DND-41 (cell line): ENCODE results near the gene TRAF3IP3.

Source experiments
- ATAC-seq: fragments of 200-7000 bp; cut with Tn5 transposase; 3 replicates; pipeline ENCODE4 v1.9.1; 2021; ENCODE audit warnings: low read depth; ENCODE audit not compliant: insufficient read depth
- DNase-seq: peaks from one replicate; pipeline ENCODE4 v3.0.0-alpha.2; 2020
- H2AFZ ChIP-seq: 2 replicates; pipeline ENCODE4 v1.6.0; 2012; ENCODE audit warnings: low read depth, low read length
- H3K27ac ChIP-seq: 2 replicates; pipeline ENCODE4 v1.5.1; 2012; ENCODE audit warnings: low read length, inconsistent platforms
- H3K27me3 ChIP-seq: fragments of 200-600 bp; sonication (generic); 2 replicates; pipeline ENCODE4 v1.6.0; 2012; ENCODE audit warnings: low read length, mild to moderate bottlenecking, inconsistent platforms; ENCODE audit not compliant: insufficient read depth, poor library complexity
- H3K36me3 ChIP-seq: 2 replicates; pipeline ENCODE4 v1.5.1; 2012; ENCODE audit warnings: low read length, inconsistent platforms; ENCODE audit not compliant: insufficient read depth
- H3K4me1 ChIP-seq: 2 replicates; pipeline ENCODE4 v1.5.1; 2012; ENCODE audit warnings: mild to moderate bottlenecking, low read length; ENCODE audit not compliant: insufficient read depth
- H3K4me2 ChIP-seq: 2 replicates; pipeline ENCODE4 v1.6.0; 2012; ENCODE audit warnings: mild to moderate bottlenecking, moderate library complexity, low read length, inconsistent platforms; ENCODE audit not compliant: insufficient read depth
- H3K4me3 ChIP-seq, 2 experiments: fragments of 200-600 bp in 1 of 2; shearing (Covaris generic) in 1 of 2; 2 replicates each; pipeline ENCODE4 v1.5.1; 2012 to 2016; ENCODE audit warnings: inconsistent platforms in 2 of 2, low read length in 2 of 2, mild to moderate bottlenecking in 2 of 2, low read depth in 1 of 2, moderate library complexity in 1 of 2
- H3K79me2 ChIP-seq: 2 replicates; pipeline ENCODE4 v1.6.0; 2012; ENCODE audit warnings: low read length, inconsistent platforms; ENCODE audit not compliant: insufficient read depth
- H3K9ac ChIP-seq: 2 replicates; pipeline ENCODE4 v1.6.0; 2012; ENCODE audit warnings: low read depth, mild to moderate bottlenecking, inconsistent platforms, low read length, moderate library complexity
- H3K9me3 ChIP-seq: 2 replicates; pipeline ENCODE4 v1.5.1; 2012; ENCODE audit warnings: low read length, moderate library complexity, mild to moderate bottlenecking, inconsistent platforms; ENCODE audit not compliant: insufficient read depth, severe bottlenecking
- H4K20me1 ChIP-seq: 2 replicates; pipeline ENCODE4 v1.6.0; 2012; ENCODE audit warnings: low read length; ENCODE audit not compliant: insufficient read depth
- CTCF ChIP-seq: IDR thresholded peaks from 2 replicates; pipeline ENCODE4 v1.5.1; 2012; ENCODE audit warnings: borderline replicate concordance, low read length, moderate library complexity, mild to moderate bottlenecking; ENCODE audit not compliant: poor library complexity, severe bottlenecking; ENCODE audit errors: extremely low read depth
- EZH2 ChIP-seq: IDR thresholded peaks from 3 replicates; pipeline ENCODE4 v1.6.1; 2012; ENCODE audit warnings: borderline replicate concordance, low read depth, mild to moderate bottlenecking, moderate library complexity, low read length, inconsistent platforms; ENCODE audit not compliant: severe bottlenecking

The TRAF3IP3 gene

DNA sequence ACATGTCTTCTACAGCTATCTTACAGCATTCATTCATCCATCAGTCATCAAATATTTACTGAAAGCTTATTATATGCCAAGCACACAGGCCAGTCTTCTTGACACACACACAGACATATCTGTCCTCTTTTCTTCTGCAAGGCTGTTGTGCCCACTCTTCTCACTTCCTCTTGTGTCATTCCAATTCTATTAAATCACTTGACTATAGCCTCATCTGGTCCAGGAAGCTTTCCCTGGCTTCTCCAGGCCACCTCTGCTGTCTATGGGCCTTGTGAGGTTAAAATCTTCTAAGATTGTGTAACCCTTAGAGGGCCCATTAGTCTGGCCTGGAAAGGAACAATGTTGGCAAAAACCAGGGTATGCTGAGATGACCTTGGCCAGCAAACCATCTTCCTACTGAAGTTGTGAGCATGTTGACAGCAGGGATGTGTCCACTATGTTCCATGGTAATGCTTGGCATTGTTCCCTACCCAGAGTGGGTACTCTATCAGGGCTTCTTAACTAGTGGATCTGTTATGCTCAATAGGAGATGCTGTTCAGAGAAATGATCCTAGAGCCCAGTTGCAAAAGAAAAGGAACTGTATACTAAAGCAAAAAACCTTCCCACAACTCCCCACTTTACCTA is 5.3 kb downstream of the TRAF3IP3 start:
- H3K27me3 ChIP-seq: no peaks in the 10 kb centered on the region
- H2AFZ ChIP-seq: no peak overlapping the region
- H3K9ac ChIP-seq: no peak overlapping the region
- peaks cover 38% of the 10 kb centered on the region for H3K4me1 ChIP-seq
- no peak for TF ChIP-seq EZH2
- TF ChIP-seq CTCF: no peak
- H3K36me3 ChIP-seq: peaks cover 70% of the 10 kb centered on the region
- H3K27ac ChIP-seq: no peak overlapping the region
- no peaks in the 10 kb centered on the region for H3K9me3 ChIP-seq
- no peak for ATAC-seq
- no peak for DNase-seq
- H4K20me1 ChIP-seq: no peaks in the 10 kb centered on the region
- H3K4me3 ChIP-seq: no peak overlapping the region
- no peak overlapping the region for H3K4me2 ChIP-seq
- peaks cover 30% of the 10 kb centered on the region for H3K79me2 ChIP-seq

DNA sequence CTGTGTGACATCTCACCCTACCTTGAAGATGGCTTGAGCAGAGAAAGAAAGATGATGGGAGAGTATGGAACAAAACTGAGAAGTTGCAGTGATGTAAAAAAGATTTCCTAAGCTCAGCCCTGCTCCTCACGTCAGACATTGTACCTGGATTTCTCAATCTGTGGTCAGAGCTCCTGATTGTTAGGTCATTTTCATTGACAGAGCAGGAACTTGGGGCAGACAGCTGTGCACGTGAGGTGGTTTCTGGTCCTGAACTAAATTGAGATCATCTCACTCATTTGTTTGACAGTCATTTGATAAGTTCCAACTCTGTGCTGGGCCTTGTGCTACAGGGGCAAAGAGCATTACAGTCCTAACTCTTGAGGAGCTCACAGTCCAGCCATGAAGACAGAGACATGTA is 10.2 kb downstream of the TRAF3IP3 start:
- Histone ChIP-seq H3K27me3 (no peaks in the 10 kb centered on the region), H2AFZ (no peak overlapping the region), H3K9me3 (no peaks in the 10 kb centered on the region), H3K79me2 (peaks cover 6% of the 10 kb centered on the region; the same call in 1 of the 2 replicates), H3K4me3 (no peak overlapping the region), H3K4me1 (peaks cover 57% of the 10 kb centered on the region), H3K36me3 (peaks cover 51% of the 10 kb centered on the region), H4K20me1 (peaks cover 13% of the 10 kb centered on the region), H3K27ac (peak overlapping the region; percentile 30; the same call in 1 of the 2 replicates), H3K9ac (no peak overlapping the region), H3K4me2 (peak overlapping the region; percentile 72)
- DNase-seq (no peak), ATAC-seq (no peak)
- TF ChIP-seq CTCF (no peak), EZH2 (no peak)

DNA sequence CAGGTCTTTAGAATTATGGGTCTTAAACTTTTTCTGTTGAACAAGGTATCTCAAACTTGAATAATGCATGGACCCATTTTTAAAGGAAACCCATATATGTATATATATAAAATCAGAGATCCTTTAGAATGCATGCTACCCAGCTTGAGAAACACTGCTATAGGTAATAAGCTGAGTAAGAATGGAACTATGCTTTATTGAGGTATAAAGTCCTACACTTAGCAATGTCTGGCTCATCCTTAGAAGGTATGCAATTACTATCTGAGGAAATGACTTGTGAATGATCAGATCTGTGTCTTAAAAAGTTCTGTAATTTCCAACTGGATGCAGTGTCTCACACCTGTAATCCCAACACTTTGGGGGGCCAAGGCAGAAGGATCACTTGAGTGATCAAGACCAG is 11.2 kb downstream of the TRAF3IP3 start:
- Histone ChIP-seq H3K27me3 (no peaks in the 10 kb centered on the region), H3K4me2 (peak overlapping the region; percentile 72), H2AFZ (no peak overlapping the region), H3K4me1 (peaks cover 57% of the 10 kb centered on the region), H3K27ac (peak overlapping the region; percentile 93), H3K9me3 (no peaks in the 10 kb centered on the region), H3K4me3 (peak overlapping the region in 1 of 2 experiments; percentile 49; a peak in 2 of 4 replicates), H3K79me2 (peaks cover 6% of the 10 kb centered on the region; the same call in 1 of the 2 replicates), H3K36me3 (peaks cover 41% of the 10 kb centered on the region), H3K9ac (peak overlapping the region; percentile 68; the same call in 1 of the 2 replicates), H4K20me1 (peaks cover 18% of the 10 kb centered on the region)
- no peak for TF ChIP-seq CTCF
- TF ChIP-seq EZH2: no peak
- no peak for ATAC-seq
- no peak for DNase-seq
